HG02610 (cell line): ENCODE measurements around the gene DGCR6L.
"Not testable (repeated sequence)": the region's sequence is repeated elsewhere in the genome, so short reads cannot be mapped to it uniquely, and the experiment has no call there.

Source experiments
- ATAC-seq: cut with Tn5 transposase; IDR thresholded peaks from one replicate; pipeline ENCODE4 v1.9.1; 2021; ENCODE audit warnings: mild to moderate bottlenecking, moderate library complexity; ENCODE audit not compliant: unreplicated experiment

DGCR6L gene

GRCh38 chr22:20292673-20293232 lies 27.1 kb downstream of the DGCR6L start:
- no peak for ATAC-seq

GRCh38 chr22:20292108-20292507 lies 27.8 kb downstream of the DGCR6L start:
- ATAC-seq = no peak

- no peak for ATAC-seq
Measured at GRCh38 chr22:20291604-20292063, 28.2 kb downstream of the DGCR6L start.

GRCh38 chr22:20291249-20291586 lies 28.6 kb downstream of the DGCR6L start:
- no peak for ATAC-seq

GRCh38 chr22:20290578-20291248 lies 29.1 kb downstream of the DGCR6L start:
- no peak for ATAC-seq

GRCh38 chr22:20290045-20290392 lies 29.8 kb downstream of the DGCR6L start:
- ATAC-seq = no peak

- ATAC-seq = not testable (repeated sequence)
Measured at GRCh38 chr22:20289182-20290044, 30.4 kb downstream of the DGCR6L start.

GRCh38 chr22:20286784-20287423 lies 33.0 kb downstream of the DGCR6L start:
- ATAC-seq = not testable (repeated sequence)

- ATAC-seq = not testable (repeated sequence)
Measured at GRCh38 chr22:20286312-20286660, 33.6 kb downstream of the DGCR6L start.

GRCh38 chr22:20285473-20286311 lies 34.2 kb downstream of the DGCR6L start:
- ATAC-seq = not testable (repeated sequence)

GRCh38 chr22:20284471-20285086 lies 35.3 kb downstream of the DGCR6L start:
- no peak for ATAC-seq

GRCh38 chr22:20283674-20284066 lies 36.2 kb downstream of the DGCR6L start:
- ATAC-seq = no peak

- ATAC-seq = no peak
Measured at GRCh38 chr22:20282901-20283673, 36.8 kb downstream of the DGCR6L start.

GRCh38 chr22:20281891-20282290 lies 38.0 kb downstream of the DGCR6L start:
- ATAC-seq = no peak

- not testable (repeated sequence) for ATAC-seq
Measured at GRCh38 chr22:20281473-20281872, 38.4 kb downstream of the DGCR6L start.

GRCh38 chr22:20280866-20281265 lies 39.0 kb downstream of the DGCR6L start:
- ATAC-seq = no peak

GRCh38 chr22:20280163-20280562 lies 39.7 kb downstream of the DGCR6L start:
- ATAC-seq = not testable (repeated sequence)

- ATAC-seq = no peak
Measured at GRCh38 chr22:20279662-20280134, 40.2 kb downstream of the DGCR6L start.
